ENCODE data around the gene MEFV. TPM values are rescaled to one million over a fixed set of nuclear protein-coding genes. Genes with fewer than 3 reads are reported as not detected.
A peak's percentile ranks its signal among the peaks of the same experiment; 100 is the strongest.

MEFV gene
- total RNA-seq, 1 donor from 2014 or later = not detected

DNA sequence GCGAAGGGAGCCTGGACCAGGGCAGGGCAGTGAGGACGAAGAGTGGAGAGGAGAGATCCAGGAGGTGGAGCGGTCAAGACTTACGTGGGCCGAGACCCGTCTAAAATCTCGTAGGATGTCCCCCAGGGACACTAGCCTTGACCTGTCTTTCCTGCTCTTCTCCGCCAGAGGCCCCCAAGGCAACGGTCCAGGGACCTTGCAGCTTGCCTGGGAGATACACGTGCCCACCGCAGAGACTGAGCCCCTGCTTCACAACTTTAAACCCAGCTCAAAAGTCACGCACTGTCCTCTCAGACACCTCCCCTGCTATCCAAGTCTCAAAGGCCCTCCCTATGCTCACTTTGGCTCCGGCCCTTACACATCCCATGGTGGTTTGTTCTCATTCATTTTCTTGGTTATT, 39.4 kb upstream of the MEFV start:
- Mint-ChIP-seq H3K4me1 (ENCODE audit: unreplicated experiment) (no peaks in the 10 kb centered on the region), H3K9me3 (ENCODE audit: unreplicated experiment) (peaks cover 31% of the 10 kb centered on the region), H3K27ac (ENCODE audit: unreplicated experiment) (no peak overlapping the region), H3K36me3 (ENCODE audit: low read depth, unreplicated experiment) (peaks cover 77% of the 10 kb centered on the region), H3K4me3 (ENCODE audit: unreplicated experiment) (peak overlapping the region; percentile 57), H3K27me3 (ENCODE audit: unreplicated experiment) (peaks cover 15% of the 10 kb centered on the region)
- no peak for DNase-seq (ENCODE audit: low spot score)
- TF ChIP-seq, protein P1, sequence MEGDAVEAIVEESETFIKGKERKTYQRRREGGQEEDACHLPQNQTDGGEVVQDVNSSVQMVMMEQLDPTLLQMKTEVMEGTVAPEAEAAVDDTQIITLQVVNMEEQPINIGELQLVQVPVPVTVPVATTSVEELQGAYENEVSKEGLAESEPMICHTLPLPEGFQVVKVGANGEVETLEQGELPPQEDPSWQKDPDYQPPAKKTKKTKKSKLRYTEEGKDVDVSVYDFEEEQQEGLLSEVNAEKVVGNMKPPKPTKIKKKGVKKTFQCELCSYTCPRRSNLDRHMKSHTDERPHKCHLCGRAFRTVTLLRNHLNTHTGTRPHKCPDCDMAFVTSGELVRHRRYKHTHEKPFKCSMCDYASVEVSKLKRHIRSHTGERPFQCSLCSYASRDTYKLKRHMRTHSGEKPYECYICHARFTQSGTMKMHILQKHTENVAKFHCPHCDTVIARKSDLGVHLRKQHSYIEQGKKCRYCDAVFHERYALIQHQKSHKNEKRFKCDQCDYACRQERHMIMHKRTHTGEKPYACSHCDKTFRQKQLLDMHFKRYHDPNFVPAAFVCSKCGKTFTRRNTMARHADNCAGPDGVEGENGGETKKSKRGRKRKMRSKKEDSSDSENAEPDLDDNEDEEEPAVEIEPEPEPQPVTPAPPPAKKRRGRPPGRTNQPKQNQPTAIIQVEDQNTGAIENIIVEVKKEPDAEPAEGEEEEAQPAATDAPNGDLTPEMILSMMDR (IDR thresholded peaks at IDR 0.05; ENCODE audit: unreplicated experiment) = no peak

DNA sequence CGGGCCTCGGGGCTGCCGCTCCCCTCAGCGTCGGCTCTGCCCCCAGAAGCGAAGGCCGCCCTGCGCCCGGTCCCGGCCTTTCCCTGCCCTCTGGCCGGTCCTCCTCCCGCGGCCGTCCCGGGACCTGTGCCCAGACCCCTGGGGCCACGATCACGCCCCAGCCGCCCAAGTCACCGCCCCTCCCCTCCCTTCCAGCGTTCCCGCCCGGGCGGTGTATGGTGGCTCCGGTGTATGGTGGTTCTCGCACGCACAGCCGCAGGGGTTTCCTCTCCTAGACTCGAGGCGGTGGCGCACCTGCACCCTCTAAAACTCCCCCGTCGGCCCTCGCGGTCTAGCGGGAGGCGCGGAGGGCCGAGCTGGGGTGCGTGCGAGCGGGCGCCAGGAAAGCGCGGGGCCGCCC, 38.8 kb upstream of the MEFV start:
- Mint-ChIP-seq H3K4me1 (ENCODE audit: unreplicated experiment) (no peaks in the 10 kb centered on the region), H3K36me3 (ENCODE audit: low read depth, unreplicated experiment) (peaks cover 77% of the 10 kb centered on the region), H3K4me3 (ENCODE audit: unreplicated experiment) (no peak overlapping the region), H3K27me3 (ENCODE audit: unreplicated experiment) (peaks cover 15% of the 10 kb centered on the region), H3K9me3 (ENCODE audit: unreplicated experiment) (peaks cover 37% of the 10 kb centered on the region), H3K27ac (ENCODE audit: unreplicated experiment) (no peak overlapping the region)
- no peak for DNase-seq (ENCODE audit: low spot score)
- TF ChIP-seq, protein P1 (IDR thresholded peaks at IDR 0.05; ENCODE audit: unreplicated experiment) = no peak

- H3K4me3 Mint-ChIP-seq (ENCODE audit: unreplicated experiment) = peak overlapping the region; percentile 72
- peaks cover 48% of the 10 kb centered on the region for H3K9me3 Mint-ChIP-seq (ENCODE audit: unreplicated experiment)
- peaks cover 83% of the 10 kb centered on the region for H3K36me3 Mint-ChIP-seq (ENCODE audit: low read depth, unreplicated experiment)
- DNase-seq (ENCODE audit: low spot score) = no peak
- peaks cover 15% of the 10 kb centered on the region for H3K27me3 Mint-ChIP-seq (ENCODE audit: unreplicated experiment)
- H3K4me1 Mint-ChIP-seq (ENCODE audit: unreplicated experiment) = no peaks in the 10 kb centered on the region
- TF ChIP-seq, protein P1 (IDR thresholded peaks at IDR 0.05; ENCODE audit: unreplicated experiment) = no peak
- H3K27ac Mint-ChIP-seq (ENCODE audit: unreplicated experiment) = no peak overlapping the region
Measured at GRCh38 chr16:3292604-3293003, 36.2 kb upstream of the MEFV start.

- peak overlapping the region; percentile 89 for H3K4me3 Mint-ChIP-seq (ENCODE audit: unreplicated experiment)
- TF ChIP-seq, protein P1 (IDR thresholded peaks at IDR 0.05; ENCODE audit: unreplicated experiment) = no peak
- peaks cover 46% of the 10 kb centered on the region for H3K9me3 Mint-ChIP-seq (ENCODE audit: unreplicated experiment)
- DNase-seq (ENCODE audit: low spot score) = no peak
- H3K27me3 Mint-ChIP-seq (ENCODE audit: unreplicated experiment) = peaks cover 11% of the 10 kb centered on the region
- no peak overlapping the region for H3K27ac Mint-ChIP-seq (ENCODE audit: unreplicated experiment)
- H3K4me1 Mint-ChIP-seq (ENCODE audit: unreplicated experiment) = peaks cover 2% of the 10 kb centered on the region
- peaks cover 87% of the 10 kb centered on the region for H3K36me3 Mint-ChIP-seq (ENCODE audit: low read depth, unreplicated experiment)
Measured at GRCh38 chr16:3289998-3290673, 33.7 kb upstream of the MEFV start.

DNA sequence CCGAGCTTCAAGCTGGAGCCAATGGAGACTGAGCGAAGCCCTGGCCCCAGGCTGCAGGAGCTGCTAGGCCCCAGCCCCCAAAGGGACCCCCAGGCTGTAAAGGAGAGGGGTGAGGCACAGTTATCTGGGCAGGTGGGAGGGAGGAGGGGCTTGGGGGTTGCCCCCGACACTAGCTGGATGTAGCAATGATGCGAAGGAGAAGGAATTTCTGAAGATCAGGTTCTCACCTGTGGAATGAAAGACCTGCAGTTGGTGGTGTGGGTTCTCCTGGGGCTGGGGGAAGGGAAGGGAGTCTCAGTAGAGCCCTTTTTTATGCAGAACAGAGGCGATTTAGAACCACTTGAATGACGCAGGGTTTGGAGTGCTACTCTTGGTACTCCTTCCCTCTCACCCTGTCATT, 28.7 kb upstream of the MEFV start:
- Mint-ChIP-seq H3K27ac (ENCODE audit: unreplicated experiment) (no peak overlapping the region), H3K4me1 (ENCODE audit: unreplicated experiment) (peaks cover 15% of the 10 kb centered on the region), H3K36me3 (ENCODE audit: low read depth, unreplicated experiment) (peaks cover 52% of the 10 kb centered on the region), H3K4me3 (ENCODE audit: unreplicated experiment) (peak overlapping the region; percentile 96), H3K27me3 (ENCODE audit: unreplicated experiment) (peaks cover 22% of the 10 kb centered on the region), H3K9me3 (ENCODE audit: unreplicated experiment) (peaks cover 18% of the 10 kb centered on the region)
- DNase-seq (ENCODE audit: low spot score) = no peak
- TF ChIP-seq, protein P1 (IDR thresholded peaks at IDR 0.05; ENCODE audit: unreplicated experiment) = no peak
